Stomach smooth muscle (tissue), 2 donors: ENCODE measurements around the gene DMBT1.

Source experiments
- H3K27ac ChIP-seq: one replicate; pipeline ENCODE4 v1.7.0; 2013; ENCODE audit warnings: mild to moderate bottlenecking, low read length, inconsistent platforms
- H3K27me3 ChIP-seq, 2 donors: one replicate each; pipeline ENCODE4 v1.7.0; 2013; ENCODE audit warnings: low read length in 2 of 2; ENCODE audit not compliant: insufficient read depth in 2 of 2, control insufficient read depth in 1 of 2
- H3K36me3 ChIP-seq, 2 donors: one replicate each; pipeline ENCODE4 v1.7.0; 2013; ENCODE audit warnings: low read length in 2 of 2; ENCODE audit not compliant: control insufficient read depth in 2 of 2, insufficient read depth in 2 of 2
- H3K4me1 ChIP-seq: one replicate; pipeline ENCODE4 v1.7.0; 2013; ENCODE audit warnings: low read length; ENCODE audit not compliant: control insufficient read depth, insufficient read depth
- H3K4me3 ChIP-seq, 2 donors: one replicate each; pipeline ENCODE4 v1.7.0; 2013; ENCODE audit warnings: low read length in 2 of 2
- H3K9ac ChIP-seq, 2 donors: one replicate each; pipeline ENCODE4 v1.7.0; 2013; ENCODE audit warnings: low read length in 2 of 2, mild to moderate bottlenecking in 1 of 2
- H3K9me3 ChIP-seq, 2 donors: one replicate each; pipeline ENCODE4 v1.7.0; 2013; ENCODE audit warnings: low read length in 2 of 2; ENCODE audit not compliant: control insufficient read depth in 2 of 2
- donor health status: healthy.
- donor health status: Pancreatic carcinoma.

The DMBT1 gene

GRCh38 chr10:122624546-122624945 lies 64.0 kb downstream of the DMBT1 start:
- H3K27me3 ChIP-seq: no peaks in the 10 kb centered on the region
- no peak overlapping the region for H3K9ac ChIP-seq
- H3K9me3 ChIP-seq: peaks cover 4 to 7% of the 10 kb centered on the region in 2 donors
- H3K4me1 ChIP-seq: no peaks in the 10 kb centered on the region
- H3K36me3 ChIP-seq: no peaks in the 10 kb centered on the region
- no peak overlapping the region for H3K4me3 ChIP-seq
- no peak overlapping the region for H3K27ac ChIP-seq

GRCh38 chr10:122630526-122630925 lies 70.0 kb downstream of the DMBT1 start:
- no peaks in the 10 kb centered on the region for H3K36me3 ChIP-seq
- H3K9me3 ChIP-seq: no peaks in the 10 kb centered on the region
- no peak overlapping the region for H3K27ac ChIP-seq
- no peak overlapping the region for H3K4me3 ChIP-seq
- no peak overlapping the region for H3K9ac ChIP-seq
- no peaks in the 10 kb centered on the region for H3K4me1 ChIP-seq
- no peaks in the 10 kb centered on the region for H3K27me3 ChIP-seq

GRCh38 chr10:122632031-122632430 lies 71.5 kb downstream of the DMBT1 start:
- no peaks in the 10 kb centered on the region for H3K9me3 ChIP-seq
- no peak overlapping the region for H3K4me3 ChIP-seq
- no peaks in the 10 kb centered on the region for H3K36me3 ChIP-seq
- no peaks in the 10 kb centered on the region for H3K27me3 ChIP-seq
- H3K9ac ChIP-seq: no peak overlapping the region
- H3K27ac ChIP-seq: no peak overlapping the region
- no peaks in the 10 kb centered on the region for H3K4me1 ChIP-seq

- Histone ChIP-seq H3K27me3 (no peaks in the 10 kb centered on the region), H3K4me1 (no peaks in the 10 kb centered on the region), H3K9me3 (no peaks in the 10 kb centered on the region), H3K9ac (no peak overlapping the region), H3K36me3 (no peaks in the 10 kb centered on the region), H3K27ac (no peak overlapping the region), H3K4me3 (no peak overlapping the region)
Observed at GRCh38 chr10:122632576-122632975, 72.0 kb downstream of the DMBT1 start.

- Histone ChIP-seq H3K4me3 (no peak overlapping the region), H3K4me1 (no peaks in the 10 kb centered on the region), H3K36me3 (no peaks in the 10 kb centered on the region), H3K9me3 (no peaks in the 10 kb centered on the region), H3K27ac (no peak overlapping the region), H3K9ac (no peak overlapping the region), H3K27me3 (no peaks in the 10 kb centered on the region)
Observed at GRCh38 chr10:122636953-122637352, 76.4 kb downstream of the DMBT1 start.

- H3K27ac ChIP-seq: no peak overlapping the region
Observed at GRCh38 chr10:122637376-122637775, 76.8 kb downstream of the DMBT1 start.

GRCh38 chr10:122638106-122638505 lies 77.6 kb downstream of the DMBT1 start:
- Histone ChIP-seq H3K36me3 (no peaks in the 10 kb centered on the region), H3K4me3 (no peak overlapping the region), H3K9me3 (no peaks in the 10 kb centered on the region), H3K9ac (no peak overlapping the region), H3K27me3 (no peaks in the 10 kb centered on the region), H3K27ac (no peak overlapping the region), H3K4me1 (no peaks in the 10 kb centered on the region)

More at GRCh38 chr10:122637376-122637775, 76.8 kb downstream of the DMBT1 start:
- H3K36me3 ChIP-seq: no peaks in the 10 kb centered on the region
- H3K9ac ChIP-seq: no peak overlapping the region
- no peaks in the 10 kb centered on the region for H3K9me3 ChIP-seq
- no peaks in the 10 kb centered on the region for H3K4me1 ChIP-seq
- H3K4me3 ChIP-seq: no peak overlapping the region
- no peaks in the 10 kb centered on the region for H3K27me3 ChIP-seq

GRCh38 chr10:122639801-122640200 lies 79.2 kb downstream of the DMBT1 start:
- Histone ChIP-seq H3K27me3 (no peaks in the 10 kb centered on the region), H3K27ac (no peak overlapping the region), H3K9ac (no peak overlapping the region), H3K36me3 (no peaks in the 10 kb centered on the region), H3K9me3 (no peaks in the 10 kb centered on the region), H3K4me1 (no peaks in the 10 kb centered on the region), H3K4me3 (no peak overlapping the region)

- no peaks in the 10 kb centered on the region for H3K27me3 ChIP-seq
- H3K9ac ChIP-seq: no peak overlapping the region
- H3K36me3 ChIP-seq: no peaks in the 10 kb centered on the region
- no peaks in the 10 kb centered on the region for H3K4me1 ChIP-seq
- H3K9me3 ChIP-seq: no peaks in the 10 kb centered on the region
- no peak overlapping the region for H3K27ac ChIP-seq
- no peak overlapping the region for H3K4me3 ChIP-seq
Observed at GRCh38 chr10:122640921-122641320, 80.4 kb downstream of the DMBT1 start.

GRCh38 chr10:122642726-122643605 lies 82.4 kb downstream of the DMBT1 start:
- H3K4me1 ChIP-seq: no peaks in the 10 kb centered on the region
- no peak overlapping the region for H3K27ac ChIP-seq
- no peak overlapping the region for H3K9ac ChIP-seq
- H3K4me3 ChIP-seq: no peak overlapping the region
- no peaks in the 10 kb centered on the region for H3K27me3 ChIP-seq
- H3K36me3 ChIP-seq: no peaks in the 10 kb centered on the region
- no peaks in the 10 kb centered on the region for H3K9me3 ChIP-seq

- H3K9me3 ChIP-seq: no peaks in the 10 kb centered on the region
- no peak overlapping the region for H3K9ac ChIP-seq
- no peaks in the 10 kb centered on the region for H3K36me3 ChIP-seq
Observed at GRCh38 chr10:122643931-122644534, 83.5 kb downstream of the DMBT1 start.

More at GRCh38 chr10:122643931-122644534, 83.5 kb downstream of the DMBT1 start:
- Histone ChIP-seq H3K27ac (no peak overlapping the region), H3K27me3 (peaks cover 2 to 4% of the 10 kb centered on the region in 2 donors), H3K4me3 (no peak overlapping the region), H3K4me1 (no peaks in the 10 kb centered on the region)
